ENCODE measurements around the gene GDAP2. TPM values are rescaled to one million over a fixed set of nuclear protein-coding genes. Genes with fewer than 3 reads are reported as not detected.

Gene GDAP2
- total and polyA plus RNA-seq, 2 donors (not counting 1 experiment from before 2014, with no cell fraction given), result 6.8 to 36.7 TPM

- POLR2A ChIA-PET, result no interaction called here
- no peak overlapping the region for H3K27ac ChIP-seq (ENCODE audit: low read length in 2 of 2)
- TF ChIP-seq CTCF (IDR thresholded peaks at IDR 0.05), result no peak
- TF ChIP-seq EZH2 (IDR thresholded peaks at IDR 0.05; ENCODE audit: borderline replicate concordance, insufficient read depth, low read depth, low read length, poor library complexity, severe bottlenecking), result no peak
- H3K4me3 Mint-ChIP-seq, result no peak overlapping the region
- no peak overlapping the region for H2AFZ ChIP-seq (ENCODE audit: insufficient read depth, low read depth, low read length, poor library complexity, severe bottlenecking)
- ATAC-seq (ENCODE audit: low read depth), result no peak
- H3K9ac ChIP-seq (ENCODE audit: low read length), result no peak overlapping the region
- no peaks in the 10 kb centered on the region for H3K4me1 Mint-ChIP-seq
- H3K4me3 ChIP-seq (ENCODE audit: control extremely low read depth in 1 of 5, extremely low read depth in 1 of 5, insufficient read depth in 1 of 5, low read depth in 2 of 5, low read length in 4 of 5), result no peak overlapping the region
- H3K27me3 Mint-ChIP-seq, result peaks cover 9% of the 10 kb centered on the region
- intact Hi-C loops (cut with micrococcal nuclease), result no loop called here
- no peaks in the 10 kb centered on the region for H4K20me1 ChIP-seq (ENCODE audit: control insufficient read depth, insufficient read depth, low read length, poor library complexity, severe bottlenecking)
- CTCF ChIA-PET, result no interaction called here
- H3K36me3 ChIP-seq (replicated peaks in 1 of 2; ENCODE audit: control extremely low read depth in 1 of 2, control insufficient read depth in 1 of 2, extremely low read depth in 1 of 2, insufficient read depth in 2 of 2, low read length in 1 of 2), result no peaks in the 10 kb centered on the region
- peaks cover 0 to 3% (median 0%) of the 10 kb centered on the region in 4 experiments for H3K27me3 ChIP-seq (replicated peaks in 1 of 4; ENCODE audit: control extremely low read depth in 1 of 4, control insufficient read depth in 3 of 4, insufficient read depth in 4 of 4, low read length in 3 of 4)
- H3K9me3 Mint-ChIP-seq (ENCODE audit: insufficient read depth), result peaks cover 5% of the 10 kb centered on the region
- no peak for DNase-seq
- WGBS (ENCODE audit: insufficient coverage), result 0% methylated on average over 1 of the region's 2 CpGs
- no peak overlapping the region for H3K27ac Mint-ChIP-seq
- no peaks in the 10 kb centered on the region for H3K79me2 ChIP-seq (ENCODE audit: control insufficient read depth, insufficient read depth, low read length)
- no peaks in the 10 kb centered on the region for H3K4me1 ChIP-seq (ENCODE audit: control insufficient read depth in 2 of 2, insufficient read depth in 2 of 2, low read length in 2 of 2)
- H3K9me3 ChIP-seq (ENCODE audit: control extremely low read depth in 1 of 3, control insufficient read depth in 2 of 3, insufficient read depth in 1 of 3, low read length in 2 of 3), result peaks cover 0 to 17% (median 6%) of the 10 kb centered on the region in 3 donors
- H3K4me2 ChIP-seq (replicated peaks; ENCODE audit: low read depth, low read length, poor library complexity, severe bottlenecking), result no peak overlapping the region
Observed at GRCh38 chr1:117826119-117826518, 103.3 kb downstream of the GDAP2 start.

- intact Hi-C loops (cut with micrococcal nuclease), result no loop called here
- H4K20me1 ChIP-seq (ENCODE audit: control insufficient read depth, insufficient read depth, low read length, poor library complexity, severe bottlenecking), result no peaks in the 10 kb centered on the region
- Mint-ChIP-seq H3K4me3 (no peak overlapping the region), H3K4me1 (no peaks in the 10 kb centered on the region), H3K9me3 (ENCODE audit: insufficient read depth) (peaks cover 2% of the 10 kb centered on the region), H3K27ac (no peak overlapping the region), H3K27me3 (peaks cover 12% of the 10 kb centered on the region)
- H3K4me3 ChIP-seq (ENCODE audit: control extremely low read depth in 1 of 5, extremely low read depth in 1 of 5, insufficient read depth in 1 of 5, low read depth in 2 of 5, low read length in 4 of 5), result no peak overlapping the region
- DNase-seq, result no peak
- H3K4me1 ChIP-seq (ENCODE audit: control insufficient read depth in 2 of 2, insufficient read depth in 2 of 2, low read length in 2 of 2), result no peaks in the 10 kb centered on the region
- ChIA-PET CTCF (no interaction called here), POLR2A (no interaction called here)
- 74% methylated on average over 2 of the region's 2 CpGs for WGBS (ENCODE audit: insufficient coverage)
- H3K9me3 ChIP-seq (ENCODE audit: control extremely low read depth in 1 of 3, control insufficient read depth in 2 of 3, insufficient read depth in 1 of 3, low read length in 2 of 3), result peaks cover 0 to 24% (median 6%) of the 10 kb centered on the region in 3 donors
- H3K9ac ChIP-seq (ENCODE audit: low read length), result no peak overlapping the region
- H3K27ac ChIP-seq (ENCODE audit: low read length in 2 of 2), result no peak overlapping the region
- no peak for ATAC-seq (ENCODE audit: low read depth)
- H3K27me3 ChIP-seq (replicated peaks in 1 of 4; ENCODE audit: control extremely low read depth in 1 of 4, control insufficient read depth in 3 of 4, insufficient read depth in 4 of 4, low read length in 3 of 4), result peaks cover 0 to 3% (median 0%) of the 10 kb centered on the region in 4 experiments
- H3K36me3 ChIP-seq (replicated peaks in 1 of 2; ENCODE audit: control extremely low read depth in 1 of 2, control insufficient read depth in 1 of 2, extremely low read depth in 1 of 2, insufficient read depth in 2 of 2, low read length in 1 of 2), result no peaks in the 10 kb centered on the region
- TF ChIP-seq CTCF (IDR thresholded peaks at IDR 0.05) (no peak), EZH2 (IDR thresholded peaks at IDR 0.05; ENCODE audit: borderline replicate concordance, insufficient read depth, low read depth, low read length, poor library complexity, severe bottlenecking) (no peak)
- H2AFZ ChIP-seq (ENCODE audit: insufficient read depth, low read depth, low read length, poor library complexity, severe bottlenecking), result no peak overlapping the region
- no peak overlapping the region for H3K4me2 ChIP-seq (replicated peaks; ENCODE audit: low read depth, low read length, poor library complexity, severe bottlenecking)
- no peaks in the 10 kb centered on the region for H3K79me2 ChIP-seq (ENCODE audit: control insufficient read depth, insufficient read depth, low read length)
Observed at GRCh38 chr1:117825414-117825813, 104.0 kb downstream of the GDAP2 start.

Measured in B cell (primary cell).